Measurements from ENCODE around the gene GEMIN7. TPM values are rescaled to one million over a fixed set of nuclear protein-coding genes. Genes with fewer than 3 reads are reported as not detected.

Gene GEMIN7
- total and polyA plus RNA-seq, 2 of the 4 experiments (the other 2 are of a cell fraction): 27.2 to 53.0 TPM

GRCh38 chr19:45090606-45091005, 11.5 kb downstream of the GEMIN7 start:
- H3K4me1 ChIP-seq (ENCODE audit: control insufficient read depth, insufficient read depth, low read length): peaks cover 9% of the 10 kb centered on the region; the same call in 1 of the 2 replicates
- peak overlapping the region; percentile 90 for H2AFZ ChIP-seq (replicated peaks; ENCODE audit: low read length, poor library complexity)
- H3K4me3 ChIP-seq (ENCODE audit: insufficient read depth, low read depth, low read length): no peak overlapping the region
- intact Hi-C loops (cut with micrococcal nuclease): loop anchor here (5.0 kb wide), 1 partner anchor 37 kb away; no protein-coding TSS in a partner anchor
- no peak overlapping the region for H2BK120ac ChIP-seq (ENCODE audit: low read depth, low read length)
- ChIA-PET CTCF (no interaction called here), POLR2A (ENCODE audit: unreplicated experiment) (no interaction called here)
- H4K8ac ChIP-seq (ENCODE audit: low read depth in 2 of 2, low read length in 2 of 2): 0 out of 4 replicates have a peak overlapping the region, but pooled peaks of 1 of the 2 experiments have one; percentile 76
- no peak for ATAC-seq (ENCODE audit: low read depth)
- no peak overlapping the region for H3K9ac ChIP-seq (ENCODE audit: low read depth, low read length)
- H3K27ac ChIP-seq (ENCODE audit: insufficient read depth, low read length): no peak overlapping the region
- no peak overlapping the region for H4K5ac ChIP-seq (ENCODE audit: low read depth, low read length)
- no peak overlapping the region for H3K56ac ChIP-seq (ENCODE audit: extremely low read depth, insufficient read depth, low read length)
- H3K36me3 ChIP-seq (ENCODE audit: control insufficient read depth, insufficient read depth, low read length): peaks cover 9% of the 10 kb centered on the region
- no peak overlapping the region for H3K14ac ChIP-seq (replicated peaks; ENCODE audit: low read depth, low read length)
- no peak overlapping the region for H2BK20ac ChIP-seq (ENCODE audit: low read depth, low read length)
- peaks cover 25% of the 10 kb centered on the region for H4K20me1 ChIP-seq (ENCODE audit: insufficient read depth, low read length)
- H3K18ac ChIP-seq (ENCODE audit: low read depth, low read length): no peak overlapping the region
- dilution Hi-C loops (cut with HindIII; ENCODE audit: low sequenced_read_pairs, unreplicated experiment): no loop called here
- no peak overlapping the region for H2BK15ac ChIP-seq (ENCODE audit: low read depth, low read length)
- peak overlapping the region; percentile 10; the same call in 1 of the 2 replicates for H2AK5ac ChIP-seq (ENCODE audit: low read depth, low read length)
- no peak for TF ChIP-seq RCOR1 (IDR thresholded peaks at IDR 0.05; ENCODE audit: insufficient replicate concordance, low read length)
- TF ChIP-seq ELK1 (IDR thresholded peaks at IDR 0.05; ENCODE audit: borderline replicate concordance, low read depth, low read length): no peak
- TF ChIP-seq MXI1 (IDR thresholded peaks at IDR 0.05; ENCODE audit: borderline replicate concordance, low read depth, low read length): no peak
- TF ChIP-seq MAZ (IDR thresholded peaks at IDR 0.05; ENCODE audit: borderline replicate concordance, low read depth, low read length): no peak
- TF ChIP-seq RFX5 (IDR thresholded peaks at IDR 0.05; ENCODE audit: low read depth, low read length): no peak
- H3K27me3 ChIP-seq (ENCODE audit: control insufficient read depth, insufficient read depth, low read length): no peaks in the 10 kb centered on the region
- H3K9me3 ChIP-seq (ENCODE audit: control insufficient read depth, insufficient read depth, low read length): no peaks in the 10 kb centered on the region
- no peak overlapping the region for H2AK9ac ChIP-seq (replicated peaks; ENCODE audit: low read depth, low read length, poor library complexity)
- WGBS, 2 experiments (ENCODE audit: extremely low coverage in 2 of 2, insufficient read length in 1 of 2): no CpG with 5 or more reads among the region's 5 CpGs
- DNase-seq: no peak
- in situ Hi-C loops (cut with MboI; ENCODE audit: low sequenced_read_pairs): no loop called here
- no peak overlapping the region; the same call in 1 of the 2 replicates for H3K4me2 ChIP-seq (ENCODE audit: low read depth, low read length)
- no peak overlapping the region; the same call in 1 of the 2 replicates for H3K4ac ChIP-seq (ENCODE audit: low read depth, low read length)
- no peak overlapping the region for H3K23ac ChIP-seq (ENCODE audit: low read depth, low read length)
- H2BK5ac ChIP-seq (ENCODE audit: low read depth, low read length, poor library complexity, severe bottlenecking): no peak overlapping the region
- no TSS peak for BruUV-seq (replicated peaks)
- peaks cover 11 to 52% of the 10 kb centered on the region in 2 experiments for H3K79me1 ChIP-seq (ENCODE audit: low read depth in 1 of 2, low read length in 2 of 2)
- H3K9me1 ChIP-seq (ENCODE audit: insufficient read depth, low read length): 0 out of 2 replicates have a peak, but pooled peaks cover 3% of the 10 kb centered on the region
- no peak overlapping the region for H4K91ac ChIP-seq (ENCODE audit: insufficient read depth, low read depth, low read length)
